Suprapubic skin (tissue), 4 donors: ENCODE data around the gene GNPAT. TPM values are rescaled to one million over a fixed set of nuclear protein-coding genes. Genes with fewer than 3 reads are reported as not detected.
"Not testable (repeated sequence)": the region's sequence is repeated elsewhere in the genome, so short reads cannot be mapped to it uniquely, and the experiment has no call there.

Experiments used
- DNase-seq, 2 donors: peaks; one replicate each; pipeline ENCODE4 v3.0.0-alpha.2; 2019; ENCODE audit warnings: low spot score in 2 of 2
- H3K27ac ChIP-seq: fragments of 200-600 bp; sonication (generic); one replicate; pipeline ENCODE4 v1.5.1; 2019
- H3K27me3 ChIP-seq: fragments of 200-600 bp; sonication (generic); one replicate; pipeline ENCODE4 v1.5.1; 2019
- H3K36me3 ChIP-seq: fragments of 200-600 bp; sonication (generic); one replicate; pipeline ENCODE4 v1.5.1; 2019
- H3K4me1 ChIP-seq: fragments of 200-600 bp; sonication (generic); one replicate; pipeline ENCODE4 v1.5.1; 2019
- H3K4me3 ChIP-seq: fragments of 200-600 bp; sonication (generic); one replicate; pipeline ENCODE4 v1.5.1; 2019; ENCODE audit warnings: mild to moderate bottlenecking
- H3K9me3 ChIP-seq: fragments of 200-600 bp; sonication (generic); one replicate; pipeline ENCODE4 v1.5.1; 2019
- CTCF ChIP-seq, 2 donors: fragments of 200-600 bp in 1 of 2; fragments of 450-650 bp in 1 of 2; sonication (generic) in 1 of 2; IDR thresholded peaks; one replicate each; pipeline ENCODE4 v1.5.1; 2016 to 2019; ENCODE audit warnings: antibody characterized with exemption in 2 of 2, mild to moderate bottlenecking in 1 of 2, moderate library complexity in 1 of 2
- EP300 ChIP-seq: sonication (generic); formaldehyde crosslinking; IDR thresholded peaks from one replicate; pipeline ENCODE4 v1.6.1; 2017; ENCODE audit warnings: antibody characterized with exemption
- POLR2A ChIP-seq, 2 donors: fragments of 450-650 bp; IDR thresholded peaks; one replicate each; pipeline ENCODE4 v1.6.1; 2017; ENCODE audit warnings: antibody characterized with exemption in 2 of 2, mild to moderate bottlenecking in 2 of 2, moderate library complexity in 2 of 2
- POLR2AphosphoS5 ChIP-seq, 3 donors: sonication (generic); formaldehyde crosslinking; IDR thresholded peaks; one replicate each; pipeline ENCODE4 v1.6.1; 2017; ENCODE audit warnings: antibody characterized with exemption in 3 of 3
- WGBS: methylation state at CpG from one replicate; pipeline ENCODE4 v1.1.5; 2018; 5-methylcytosine and 5-hydroxymethylcytosine counted together
- total RNA-seq, 4 donors: library from RNA; depleted of rRNA; stranded (reverse); fragments of >200 nt; gene quantifications; one replicate each; pipeline ENCODE4 v1.1.0, GENCODE V29; 2016

GNPAT gene
- total RNA-seq, 4 donors from 2014 or later = 32.5 to 56.9 (median 42.7) TPM

GRCh38 chr1:231208980-231209379 lies 32.0 kb upstream of the GNPAT start:
- WGBS = 88% methylated on average over 11 of the region's 14 CpGs
- Histone ChIP-seq H3K9me3 (no peaks in the 10 kb centered on the region), H3K27me3 (peaks cover 1% of the 10 kb centered on the region), H3K27ac (no peak overlapping the region), H3K4me1 (peaks cover 3% of the 10 kb centered on the region), H3K4me3 (no peak overlapping the region), H3K36me3 (no peaks in the 10 kb centered on the region)
- TF ChIP-seq POLR2A (IDR thresholded peaks at IDR 0.05) = no peak
- no peak for TF ChIP-seq POLR2AphosphoS5 (IDR thresholded peaks at IDR 0.05)
- TF ChIP-seq CTCF (IDR thresholded peaks at IDR 0.05) = no peak
- no peak for TF ChIP-seq EP300
- DNase-seq = no peak

GRCh38 chr1:231209531-231209930 lies 31.5 kb upstream of the GNPAT start:
- DNase-seq = no peak
- Histone ChIP-seq H3K36me3 (no peaks in the 10 kb centered on the region), H3K4me3 (no peak overlapping the region), H3K4me1 (peaks cover 3% of the 10 kb centered on the region), H3K9me3 (no peaks in the 10 kb centered on the region), H3K27ac (no peak overlapping the region), H3K27me3 (no peaks in the 10 kb centered on the region)
- TF ChIP-seq POLR2AphosphoS5 (IDR thresholded peaks at IDR 0.05) = no peak
- no peak for TF ChIP-seq CTCF (IDR thresholded peaks at IDR 0.05)
- no peak for TF ChIP-seq EP300
- no peak for TF ChIP-seq POLR2A (IDR thresholded peaks at IDR 0.05)
- no CpG with 5 or more reads among the region's 5 CpGs for WGBS

- Histone ChIP-seq H3K36me3 (no peaks in the 10 kb centered on the region), H3K4me1 (peaks cover 3% of the 10 kb centered on the region), H3K27me3 (no peaks in the 10 kb centered on the region), H3K9me3 (no peaks in the 10 kb centered on the region), H3K27ac (no peak overlapping the region), H3K4me3 (no peak overlapping the region)
- DNase-seq = no peak
- 100% methylated on average over 4 of the region's 6 CpGs for WGBS
- TF ChIP-seq POLR2AphosphoS5 (IDR thresholded peaks at IDR 0.05) = no peak
Measured at GRCh38 chr1:231210126-231210525, 30.9 kb upstream of the GNPAT start.

- Histone ChIP-seq H3K27ac (no peak overlapping the region), H3K9me3 (no peaks in the 10 kb centered on the region), H3K4me1 (peaks cover 3% of the 10 kb centered on the region), H3K36me3 (no peaks in the 10 kb centered on the region), H3K27me3 (peaks cover under 1% of the 10 kb centered on the region), H3K4me3 (peak overlapping the region; percentile 43)
- peak; percentile 85 to 87 for DNase-seq
- WGBS = 32% methylated on average over 14 of the region's 28 CpGs
- no peak for TF ChIP-seq POLR2A (IDR thresholded peaks at IDR 0.05)
- TF ChIP-seq POLR2AphosphoS5 (IDR thresholded peaks at IDR 0.05) = no peak
- TF ChIP-seq CTCF (IDR thresholded peaks at IDR 0.05) = peak; percentile 64 to 87
- TF ChIP-seq EP300 = no peak
Measured at GRCh38 chr1:231211005-231211857, 29.8 kb upstream of the GNPAT start.

GRCh38 chr1:231212301-231212700 lies 28.7 kb upstream of the GNPAT start:
- not testable (repeated sequence) for H3K36me3 ChIP-seq, H3K4me3 ChIP-seq, H3K4me1 ChIP-seq, H3K9me3 ChIP-seq, H3K27me3 ChIP-seq, DNase-seq, H3K27ac ChIP-seq
- 57% methylated on average over 5 of the region's 5 CpGs for WGBS

- Histone ChIP-seq H3K36me3 (no peaks in the 10 kb centered on the region), H3K4me3 (no peak overlapping the region), H3K4me1 (peaks cover 9% of the 10 kb centered on the region), H3K27ac (no peak overlapping the region), H3K9me3 (no peaks in the 10 kb centered on the region), H3K27me3 (peaks cover 6% of the 10 kb centered on the region)
- TF ChIP-seq POLR2AphosphoS5 (IDR thresholded peaks at IDR 0.05) = no peak
- no peak for TF ChIP-seq EP300
- TF ChIP-seq POLR2A (IDR thresholded peaks at IDR 0.05) = no peak
- TF ChIP-seq CTCF (IDR thresholded peaks at IDR 0.05) = no peak
- DNase-seq = no peak
- 92% methylated on average over 21 of the region's 22 CpGs for WGBS
Measured at GRCh38 chr1:231213831-231214573, 27.0 kb upstream of the GNPAT start.
